Mucosa of descending colon (tissue), 3 donors: ENCODE measurements around the gene CYP1A1. TPM values are rescaled to one million over a fixed set of nuclear protein-coding genes. Genes with fewer than 3 reads are reported as not detected.

Source experiments
- ATAC-seq: fragments of 200-7000 bp; cut with Tn5 transposase; one replicate; pipeline ENCODE4 v1.9.1; 2020; ENCODE audit warnings: mild to moderate bottlenecking, moderate library complexity
- DNase-seq, 3 donors: peaks; one replicate each; pipeline ENCODE4 v3.0.0-alpha.2; 2020
- H3K36me3 ChIP-seq: fragments of 200-600 bp; one replicate; pipeline ENCODE4 v1.8.0; 2021; ENCODE audit warnings: low read depth, mild to moderate bottlenecking
- H3K4me1 ChIP-seq: fragments of 200-600 bp; one replicate; pipeline ENCODE4 v1.8.0; 2021; ENCODE audit warnings: low read depth, mild to moderate bottlenecking
- H3K4me3 ChIP-seq: fragments of 200-600 bp; one replicate; pipeline ENCODE4 v1.8.0; 2021; ENCODE audit warnings: mild to moderate bottlenecking
- H3K9me3 ChIP-seq: fragments of 200-600 bp; one replicate; pipeline ENCODE4 v1.8.0; 2021; ENCODE audit warnings: mild to moderate bottlenecking
- intact Hi-C, 2 donors: fragments of 100-400 bp; cut with DNase I in 1 of 2; cut with micrococcal nuclease in 1 of 2; formaldehyde crosslinking; loops; one replicate each; pipeline versions ENCODE4 v1.11.0 to v1.11.1; 2022; cut with DNase I, micrococcal nuclease
- total RNA-seq, 3 donors: library from RNA; stranded (reverse); fragmentation: NEBNext Ultra II Directional in 2 of 3; extraction: Animal tissue kit (Norgen Biotek cat#: 25700) in 2 of 3; gene quantifications; one replicate each; pipeline versions ENCODE4 v1.2.1 to v1.2.4, GENCODE V29; 2021 to 2023
- TF ChIP-seq, protein P1 (sequence below): fragments of 200-600 bp; IDR thresholded peaks from one replicate; pipeline ENCODE4 v1.8.0; 2022; ENCODE audit warnings: antibody characterized with exemption, mild to moderate bottlenecking
- donor health status: DM: no; HTN: no; CAD: no; lungs with moderate emphysema.
- donor health status: DM: no; HTN: no; CAD: no.
- donor health status: DM: no; HTN: yes; CAD: no.

Gene CYP1A1
- total RNA-seq, 3 donors from 2014 or later, result 0.13 to 0.27 TPM; not detected in 1

- H3K4me3 ChIP-seq, result no peak overlapping the region
- ATAC-seq, result peak; percentile 59
- H3K36me3 ChIP-seq, result no peaks in the 10 kb centered on the region
- no peaks in the 10 kb centered on the region for H3K9me3 ChIP-seq
- TF ChIP-seq, protein P1, sequence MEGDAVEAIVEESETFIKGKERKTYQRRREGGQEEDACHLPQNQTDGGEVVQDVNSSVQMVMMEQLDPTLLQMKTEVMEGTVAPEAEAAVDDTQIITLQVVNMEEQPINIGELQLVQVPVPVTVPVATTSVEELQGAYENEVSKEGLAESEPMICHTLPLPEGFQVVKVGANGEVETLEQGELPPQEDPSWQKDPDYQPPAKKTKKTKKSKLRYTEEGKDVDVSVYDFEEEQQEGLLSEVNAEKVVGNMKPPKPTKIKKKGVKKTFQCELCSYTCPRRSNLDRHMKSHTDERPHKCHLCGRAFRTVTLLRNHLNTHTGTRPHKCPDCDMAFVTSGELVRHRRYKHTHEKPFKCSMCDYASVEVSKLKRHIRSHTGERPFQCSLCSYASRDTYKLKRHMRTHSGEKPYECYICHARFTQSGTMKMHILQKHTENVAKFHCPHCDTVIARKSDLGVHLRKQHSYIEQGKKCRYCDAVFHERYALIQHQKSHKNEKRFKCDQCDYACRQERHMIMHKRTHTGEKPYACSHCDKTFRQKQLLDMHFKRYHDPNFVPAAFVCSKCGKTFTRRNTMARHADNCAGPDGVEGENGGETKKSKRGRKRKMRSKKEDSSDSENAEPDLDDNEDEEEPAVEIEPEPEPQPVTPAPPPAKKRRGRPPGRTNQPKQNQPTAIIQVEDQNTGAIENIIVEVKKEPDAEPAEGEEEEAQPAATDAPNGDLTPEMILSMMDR, result peak; percentile 76
- peak; percentile 65 to 74 (median 72) for DNase-seq
- peaks cover 16% of the 10 kb centered on the region for H3K4me1 ChIP-seq
- intact Hi-C loops, result loop anchor here (2.0 to 10.0 kb wide), 2 partner anchors 134 to 394 kb away; no protein-coding TSS in a partner anchor
Observed at GRCh38 chr15:74768771-74769342, 43.5 kb upstream of the CYP1A1 start.

DNA sequence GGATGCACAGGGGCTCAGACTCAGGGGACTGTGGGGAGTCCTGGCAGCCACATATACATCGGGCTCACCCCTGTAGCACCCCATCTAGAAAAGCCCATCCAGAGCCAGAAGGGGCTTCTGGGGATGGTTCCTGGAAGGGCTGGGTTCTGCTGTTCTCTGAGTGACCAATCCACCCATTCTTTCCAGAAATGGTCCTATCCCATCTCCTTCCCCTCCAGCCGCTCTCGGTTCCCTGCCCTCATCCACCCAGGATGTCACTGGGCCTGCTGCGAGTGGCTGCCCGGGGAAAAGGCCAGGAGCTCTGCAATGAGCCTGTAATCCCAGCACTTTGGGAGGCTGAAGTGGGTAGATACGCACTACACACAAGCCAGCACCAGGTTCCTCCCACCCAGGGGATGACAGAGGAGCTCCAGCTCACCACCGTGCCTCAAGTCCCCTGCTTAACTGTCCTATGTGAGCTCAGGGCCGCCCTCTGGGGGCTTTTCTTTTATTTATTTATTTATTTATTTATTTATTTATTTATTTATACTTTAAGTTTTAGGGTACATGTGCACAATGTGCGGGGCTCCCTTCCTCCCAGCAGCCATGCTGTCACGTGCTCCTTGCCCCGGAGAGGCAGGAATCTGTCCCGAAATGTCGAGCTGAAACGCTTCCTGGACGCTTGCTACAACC, 42.9 kb upstream of the CYP1A1 start:
- no peak for ATAC-seq
- Histone ChIP-seq H3K36me3 (no peaks in the 10 kb centered on the region), H3K4me3 (no peak overlapping the region)

DNA sequence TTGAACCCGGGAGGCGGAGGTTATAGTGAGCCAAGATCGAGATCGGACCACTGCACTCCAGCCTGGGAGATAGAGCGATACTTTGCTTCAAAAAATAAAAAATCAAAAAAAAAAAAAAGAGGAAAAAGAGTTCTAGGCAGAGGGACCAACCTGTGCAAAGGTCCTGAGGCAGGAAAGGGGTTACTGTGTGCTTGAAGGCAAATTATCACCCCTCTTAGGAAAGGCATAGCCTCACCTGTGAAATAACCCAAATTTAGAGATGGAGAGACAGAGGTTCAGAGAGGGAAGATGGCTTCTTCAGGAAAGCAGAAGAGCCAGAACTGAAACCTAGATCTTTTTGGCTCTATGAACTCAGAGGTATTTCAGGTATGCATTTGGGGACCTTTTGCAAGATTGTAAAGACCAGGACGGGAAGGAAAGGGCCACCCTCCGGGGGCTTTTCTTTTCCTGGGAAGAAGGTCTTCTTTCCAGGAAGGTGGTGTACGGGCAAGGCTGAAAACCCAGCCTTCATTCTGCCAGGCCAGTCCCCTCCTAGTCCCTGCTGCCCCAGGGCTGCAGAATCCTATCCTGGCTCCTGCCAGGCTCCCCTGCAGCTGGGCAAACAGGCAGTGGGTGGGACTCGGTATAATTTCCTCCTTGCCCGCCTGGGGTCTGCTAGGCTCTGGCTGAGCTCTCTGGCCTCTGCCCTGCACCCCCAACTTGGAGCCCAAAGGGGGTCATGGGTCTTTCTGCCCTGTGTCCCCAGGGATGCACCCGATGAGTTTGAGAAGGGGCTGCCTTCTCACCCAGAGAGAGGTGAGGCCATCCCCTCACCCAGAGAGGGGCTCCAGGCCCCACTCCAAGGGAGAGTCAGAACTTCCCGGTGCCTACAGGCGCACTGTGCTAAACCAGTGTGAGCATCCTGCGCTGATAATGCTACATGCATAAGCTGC, 42.1 kb upstream of the CYP1A1 start:
- Histone ChIP-seq H3K4me1 (peaks cover 8% of the 10 kb centered on the region), H3K9me3 (no peaks in the 10 kb centered on the region), H3K4me3 (no peak overlapping the region), H3K36me3 (no peaks in the 10 kb centered on the region)
- TF ChIP-seq, protein P1, result no peak
- DNase-seq, result no peak
- ATAC-seq, result no peak
- intact Hi-C loops, result loop anchor here (2.0 to 10.0 kb wide), 2 partner anchors 133 to 393 kb away; no protein-coding TSS in a partner anchor

More for the DNA sequence above, 42.9 kb upstream of the CYP1A1 start:
- TF ChIP-seq, protein P1, result no peak
- intact Hi-C loops, result loop anchor here (2.0 to 10.0 kb wide), 2 partner anchors 133 to 393 kb away; no protein-coding TSS in a partner anchor
- DNase-seq, result no peak
- peaks cover 12% of the 10 kb centered on the region for H3K4me1 ChIP-seq
- no peaks in the 10 kb centered on the region for H3K9me3 ChIP-seq

DNA sequence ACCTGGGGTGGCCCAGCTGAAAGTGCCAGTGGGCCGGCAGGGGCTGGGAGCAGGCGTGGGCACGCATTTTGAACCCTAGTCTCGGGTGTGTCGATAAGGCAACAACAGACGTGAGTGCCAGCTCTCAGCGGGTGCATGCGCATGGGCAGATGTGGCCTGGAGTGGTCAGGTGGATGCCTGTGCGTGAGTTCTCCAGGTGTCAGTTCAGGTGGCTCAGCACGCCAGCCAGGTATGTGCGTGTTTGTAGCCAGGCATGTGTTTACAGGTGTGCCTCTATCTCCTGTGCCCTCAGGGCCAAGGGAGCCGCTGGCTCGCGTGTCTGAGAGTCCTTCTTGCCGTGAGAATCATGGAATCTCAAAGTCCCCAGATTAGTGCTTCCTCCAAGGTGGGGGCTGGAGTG, 38.1 kb upstream of the CYP1A1 start:
- H3K36me3 ChIP-seq, result no peaks in the 10 kb centered on the region
- no peaks in the 10 kb centered on the region for H3K9me3 ChIP-seq
- intact Hi-C loops, result loop anchor here in 1 of 2 donors (10.0 kb wide), 1 partner anchor 389 kb away; no protein-coding TSS in a partner anchor
- no peaks in the 10 kb centered on the region for H3K4me1 ChIP-seq
- H3K4me3 ChIP-seq, result no peak overlapping the region
- peak; percentile 32 for ATAC-seq
- peak in 2 of 3 donors; percentile 23 to 54 for DNase-seq
- TF ChIP-seq, protein P1, result no peak

- intact Hi-C loops, result loop anchor here in 1 of 2 donors (10.0 kb wide), 1 partner anchor 388 kb away; no protein-coding TSS in a partner anchor
- Histone ChIP-seq H3K4me1 (no peaks in the 10 kb centered on the region), H3K36me3 (no peaks in the 10 kb centered on the region), H3K4me3 (no peak overlapping the region), H3K9me3 (no peaks in the 10 kb centered on the region)
- TF ChIP-seq, protein P1, result no peak
- ATAC-seq, result no peak
- DNase-seq, result no peak
Observed at GRCh38 chr15:74762791-74763150, 37.4 kb upstream of the CYP1A1 start.
